GM23338 (cell line): ENCODE results near the gene SH3BP4.

Source experiments
- CTCF ChIP-seq, 2 experiments: fragments of 200-600 bp in 1 of 2; sonication (generic) in 1 of 2; conservative IDR thresholded peaks; 2 replicates each; pipeline versions ENCODE4 v1.5.1 to v1.6.1; 2016 to 2017; ENCODE audit warnings: antibody characterized with exemption in 2 of 2, low read depth in 2 of 2, mild to moderate bottlenecking in 2 of 2, moderate library complexity in 1 of 2
- EZH2phosphoT487 ChIP-seq: fragments of 200-600 bp; sonication (generic); IDR thresholded peaks from one replicate; pipeline ENCODE4 v1.8.1; 2018; ENCODE audit warnings: antibody characterized with exemption; ENCODE audit not compliant: unreplicated experiment

- TF ChIP-seq EZH2phosphoT487 (no peak), CTCF (conservative IDR thresholded peaks at IDR 0.05; ENCODE audit: low read depth in 2 of 2) (no peak)
Measured at GRCh38 chr2:235037604-235038166, 85.9 kb downstream of the SH3BP4 start.
